NCI-H1417 (cell line): ENCODE results near the gene CBY3.
A peak's percentile ranks its signal among the peaks of the same experiment; 100 is the strongest.
"Not testable (repeated sequence)": the region's sequence is repeated elsewhere in the genome, so short reads cannot be mapped to it uniquely, and the experiment has no call there.

ENCODE experiments used
- DNase-seq, 3 experiments: peaks; one replicate each; lab custom pipeline; 2025; lab: John Stamatoyannopoulos, UW

The CBY3 gene

GRCh38 chr5:179680780-179681401, at the start of gene CBY3:
TSS of gene CBY3 (minus strand) at chr5:179681034. CDS start at chr5:179680918, 116 bp downstream.
- DNase-seq: no peak

- peak in 1 of 3 experiments; percentile 21 for DNase-seq
These were observed 49.5 kb upstream of the CBY3 start for GRCh38 chr5:179730356-179730755.

GRCh38 chr5:179729727-179730126, 48.9 kb upstream of the CBY3 start:
- DNase-seq: no peak

GRCh38 chr5:179729303-179729702, 48.5 kb upstream of the CBY3 start:
- DNase-seq: peak in 1 of 3 experiments; percentile 11

GRCh38 chr5:179727106-179727505, 46.3 kb upstream of the CBY3 start:
- DNase-seq: no peak

GRCh38 chr5:179724163-179724562, 43.3 kb upstream of the CBY3 start:
- DNase-seq: no peak

GRCh38 chr5:179720222-179720621, 39.4 kb upstream of the CBY3 start:
- no peak for DNase-seq

- DNase-seq: no peak
These were observed 35.5 kb upstream of the CBY3 start for GRCh38 chr5:179716286-179716685.

GRCh38 chr5:179700401-179700918, 19.6 kb upstream of the CBY3 start:
- DNase-seq: no peak

- peak in 2 of 3 experiments; percentile 31 to 41 for DNase-seq
These were observed 18.9 kb upstream of the CBY3 start for GRCh38 chr5:179699616-179700237.

- DNase-seq: peak in 2 of 3 experiments; percentile 54 to 79
These were observed 18.2 kb upstream of the CBY3 start, which contains the start of gene CANX for GRCh38 chr5:179698935-179699615. TSS of gene CANX (plus strand) at chr5:179698967. CDS start at chr5:179705682, 6,715 bp downstream.

GRCh38 chr5:179697993-179698934, 17.4 kb upstream of the CBY3 start:
- DNase-seq: peak; percentile 96 to 98 (median 98)

GRCh38 chr5:179697543-179697942, 16.7 kb upstream of the CBY3 start:
- not testable (repeated sequence) for DNase-seq

- no peak for DNase-seq
These were observed 16.3 kb upstream of the CBY3 start for GRCh38 chr5:179697108-179697507.

- DNase-seq: no peak
These were observed 15.8 kb upstream of the CBY3 start for GRCh38 chr5:179696603-179697002.

GRCh38 chr5:179694561-179694960, 13.7 kb upstream of the CBY3 start:
- DNase-seq: no peak

GRCh38 chr5:179689212-179689611, 8.4 kb upstream of the CBY3 start:
- DNase-seq: not testable (repeated sequence)

- no peak for DNase-seq
These were observed 637 bp downstream of the CBY3 start for GRCh38 chr5:179680014-179680779.

- DNase-seq: peak; percentile 22 to 95 (median 88)
These were observed 1.7 kb downstream of the CBY3 start for GRCh38 chr5:179679014-179679674.
